Ishikawa (cell line): Measurements from ENCODE around the gene MTMR4.

Source experiments
- CEBPB ChIP-seq: IDR thresholded peaks from 2 replicates; pipeline ENCODE4 v1.6.1; 2012
- CREB1 ChIP-seq: IDR thresholded peaks from 2 replicates; pipeline ENCODE4 v1.6.1; 2012; ENCODE audit warnings: low read depth
- EGR1 ChIP-seq: IDR thresholded peaks from 2 replicates; pipeline ENCODE4 v1.6.1; 2012
- EP300 ChIP-seq: IDR thresholded peaks from 2 replicates; pipeline ENCODE4 v1.6.1; 2012; ENCODE audit warnings: borderline replicate concordance
- FOXM1 ChIP-seq: IDR thresholded peaks from 2 replicates; pipeline ENCODE4 v1.6.1; 2012; ENCODE audit warnings: low read depth, borderline replicate concordance
- NFIC ChIP-seq: IDR thresholded peaks from 2 replicates; pipeline ENCODE4 v1.6.1; 2012
- RAD21 ChIP-seq: IDR thresholded peaks from 2 replicates; pipeline ENCODE4 v1.6.1; 2012; ENCODE audit warnings: low read depth
- TAF1 ChIP-seq: IDR thresholded peaks from 2 replicates; pipeline ENCODE4 v1.6.1; 2012; ENCODE audit warnings: low read depth, mild to moderate bottlenecking
- TCF12 ChIP-seq: IDR thresholded peaks from 2 replicates; pipeline ENCODE4 v1.6.1; 2012; ENCODE audit warnings: low read depth
- TEAD4 ChIP-seq: IDR thresholded peaks from 2 replicates; pipeline ENCODE4 v1.6.1; 2012
- USF1 ChIP-seq: IDR thresholded peaks from 2 replicates; pipeline ENCODE4 v1.6.1; 2012
- YY1 ChIP-seq: IDR thresholded peaks from 2 replicates; pipeline ENCODE4 v1.6.1; 2012; ENCODE audit warnings: low read depth
- ZBTB7A ChIP-seq: IDR thresholded peaks from 2 replicates; pipeline ENCODE4 v1.6.1; 2012; ENCODE audit warnings: low read depth
- TF ChIP-seq, protein P1 (sequence below): IDR thresholded peaks from 2 replicates; pipeline ENCODE4 v1.6.1; 2012; ENCODE audit warnings: low read depth, mild to moderate bottlenecking
- TF ChIP-seq, protein P2 (sequence below): IDR thresholded peaks from 2 replicates; pipeline ENCODE4 v1.6.1; 2012

Gene MTMR4

DNA sequence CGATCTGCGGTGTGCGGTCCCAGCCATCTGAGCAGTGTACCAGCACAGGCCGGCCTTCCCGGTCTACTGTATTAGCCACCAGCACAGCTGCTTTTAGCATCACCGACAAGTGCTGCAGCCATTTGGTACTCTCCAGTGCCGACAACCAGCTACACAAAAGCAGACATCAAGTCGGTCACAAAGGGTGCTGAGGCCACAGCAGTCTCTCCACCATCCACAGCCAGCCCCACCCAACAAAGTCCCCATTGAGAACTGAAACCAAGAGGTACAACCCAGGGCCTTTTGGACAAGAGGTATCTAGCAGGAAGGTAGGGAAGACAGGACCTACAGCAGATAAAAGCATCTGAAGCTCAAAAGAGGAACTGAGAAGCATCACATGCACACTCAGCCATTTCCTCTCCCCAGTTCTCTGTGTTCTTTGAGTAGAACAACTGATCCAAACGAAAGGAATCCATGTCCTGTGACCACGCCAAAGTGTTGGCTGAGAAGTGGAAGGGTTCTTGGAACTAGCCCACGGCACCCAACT, 9.5 kb downstream of the MTMR4 start:
- TF ChIP-seq EGR1 (no peak), CREB1 (no peak), TCF12 (no peak), FOXM1 (no peak), NFIC (no peak), TAF1 (no peak), RAD21 (no peak), EP300 (no peak), CEBPB (no peak), YY1 (no peak), TEAD4 (no peak), USF1 (no peak)
- TF ChIP-seq, protein P1, sequence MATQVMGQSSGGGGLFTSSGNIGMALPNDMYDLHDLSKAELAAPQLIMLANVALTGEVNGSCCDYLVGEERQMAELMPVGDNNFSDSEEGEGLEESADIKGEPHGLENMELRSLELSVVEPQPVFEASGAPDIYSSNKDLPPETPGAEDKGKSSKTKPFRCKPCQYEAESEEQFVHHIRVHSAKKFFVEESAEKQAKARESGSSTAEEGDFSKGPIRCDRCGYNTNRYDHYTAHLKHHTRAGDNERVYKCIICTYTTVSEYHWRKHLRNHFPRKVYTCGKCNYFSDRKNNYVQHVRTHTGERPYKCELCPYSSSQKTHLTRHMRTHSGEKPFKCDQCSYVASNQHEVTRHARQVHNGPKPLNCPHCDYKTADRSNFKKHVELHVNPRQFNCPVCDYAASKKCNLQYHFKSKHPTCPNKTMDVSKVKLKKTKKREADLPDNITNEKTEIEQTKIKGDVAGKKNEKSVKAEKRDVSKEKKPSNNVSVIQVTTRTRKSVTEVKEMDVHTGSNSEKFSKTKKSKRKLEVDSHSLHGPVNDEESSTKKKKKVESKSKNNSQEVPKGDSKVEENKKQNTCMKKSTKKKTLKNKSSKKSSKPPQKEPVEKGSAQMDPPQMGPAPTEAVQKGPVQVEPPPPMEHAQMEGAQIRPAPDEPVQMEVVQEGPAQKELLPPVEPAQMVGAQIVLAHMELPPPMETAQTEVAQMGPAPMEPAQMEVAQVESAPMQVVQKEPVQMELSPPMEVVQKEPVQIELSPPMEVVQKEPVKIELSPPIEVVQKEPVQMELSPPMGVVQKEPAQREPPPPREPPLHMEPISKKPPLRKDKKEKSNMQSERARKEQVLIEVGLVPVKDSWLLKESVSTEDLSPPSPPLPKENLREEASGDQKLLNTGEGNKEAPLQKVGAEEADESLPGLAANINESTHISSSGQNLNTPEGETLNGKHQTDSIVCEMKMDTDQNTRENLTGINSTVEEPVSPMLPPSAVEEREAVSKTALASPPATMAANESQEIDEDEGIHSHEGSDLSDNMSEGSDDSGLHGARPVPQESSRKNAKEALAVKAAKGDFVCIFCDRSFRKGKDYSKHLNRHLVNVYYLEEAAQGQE, result no peak
- TF ChIP-seq, protein P2, sequence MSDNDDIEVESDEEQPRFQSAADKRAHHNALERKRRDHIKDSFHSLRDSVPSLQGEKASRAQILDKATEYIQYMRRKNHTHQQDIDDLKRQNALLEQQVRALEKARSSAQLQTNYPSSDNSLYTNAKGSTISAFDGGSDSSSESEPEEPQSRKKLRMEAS, result no peak

GRCh38 chr17:58503866-58504265, 10.6 kb downstream of the MTMR4 start:
- no peak for TF ChIP-seq YY1
- TF ChIP-seq RAD21, result no peak
- TF ChIP-seq CEBPB, result no peak
- TF ChIP-seq FOXM1, result no peak
- TF ChIP-seq TCF12, result no peak
- no peak for TF ChIP-seq TAF1
- TF ChIP-seq, protein P2, result no peak
- TF ChIP-seq ZBTB7A, result no peak
- no peak for TF ChIP-seq EGR1
- no peak for TF ChIP-seq CREB1
- TF ChIP-seq, protein P1, result no peak
- TF ChIP-seq USF1, result no peak
- TF ChIP-seq EP300, result no peak
- no peak for TF ChIP-seq NFIC
- TF ChIP-seq TEAD4, result no peak

DNA sequence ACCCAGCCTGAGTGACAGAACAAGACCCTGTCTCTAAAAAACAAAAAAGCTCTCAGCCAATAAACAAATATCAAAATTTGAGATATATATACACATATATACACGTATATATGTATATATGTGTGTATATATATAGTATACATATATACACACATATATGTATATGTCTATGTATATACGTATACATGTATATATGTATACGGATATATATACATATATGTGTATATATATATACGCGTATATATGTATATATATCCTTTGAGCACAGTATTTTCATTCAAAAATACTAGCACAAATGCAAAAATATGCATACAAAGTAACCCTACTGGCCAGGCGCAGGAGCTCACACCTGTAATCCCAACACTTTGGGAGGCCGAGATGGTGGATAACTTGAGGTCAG, 13.0 kb downstream of the MTMR4 start:
- TF ChIP-seq, protein P2, result no peak
- TF ChIP-seq ZBTB7A, result no peak
- no peak for TF ChIP-seq CEBPB
- TF ChIP-seq TCF12, result no peak
- no peak for TF ChIP-seq TAF1
- no peak for TF ChIP-seq TEAD4
- TF ChIP-seq CREB1, result no peak
- no peak for TF ChIP-seq RAD21
- TF ChIP-seq NFIC, result no peak
- TF ChIP-seq EP300, result no peak
- TF ChIP-seq EGR1, result no peak
- TF ChIP-seq, protein P1, result no peak
- no peak for TF ChIP-seq YY1
- no peak for TF ChIP-seq USF1
- TF ChIP-seq FOXM1, result no peak

- no peak for TF ChIP-seq FOXM1
- no peak for TF ChIP-seq YY1
- TF ChIP-seq NFIC, result no peak
- TF ChIP-seq RAD21, result no peak
- TF ChIP-seq EP300, result no peak
- TF ChIP-seq, protein P1, result no peak
- TF ChIP-seq EGR1, result no peak
- no peak for TF ChIP-seq USF1
- TF ChIP-seq TCF12, result no peak
- TF ChIP-seq ZBTB7A, result no peak
- TF ChIP-seq CEBPB, result no peak
- TF ChIP-seq, protein P2, result no peak
- no peak for TF ChIP-seq TEAD4
- no peak for TF ChIP-seq CREB1
- TF ChIP-seq TAF1, result no peak
These were observed 16.1 kb downstream of the MTMR4 start for GRCh38 chr17:58498177-58498828.
